ENCODE measurements around the gene CRYBG3.

- no peak for TF ChIP-seq EZH2 (IDR thresholded peaks at IDR 0.05)
- no peak for TF ChIP-seq POLR2AphosphoS5 (IDR thresholded peaks at IDR 0.05; ENCODE audit: borderline replicate concordance, low read depth, low read length)
- TF ChIP-seq FOXP2 (optimal IDR thresholded peaks at IDR 0.05; ENCODE audit: control extremely low read depth, extremely low read length, insufficient read depth): no peak
These were observed 153.7 kb downstream of the CRYBG3 start for GRCh38 chr3:97975466-97975865.
